Amygdala (tissue), 56 donors: ENCODE measurements around the gene OLFML1.

ENCODE experiments used
- DNase-seq, 56 donors: peaks; one replicate each; lab custom pipeline; 2025; lab: John Stamatoyannopoulos, UW

OLFML1 gene

DNA sequence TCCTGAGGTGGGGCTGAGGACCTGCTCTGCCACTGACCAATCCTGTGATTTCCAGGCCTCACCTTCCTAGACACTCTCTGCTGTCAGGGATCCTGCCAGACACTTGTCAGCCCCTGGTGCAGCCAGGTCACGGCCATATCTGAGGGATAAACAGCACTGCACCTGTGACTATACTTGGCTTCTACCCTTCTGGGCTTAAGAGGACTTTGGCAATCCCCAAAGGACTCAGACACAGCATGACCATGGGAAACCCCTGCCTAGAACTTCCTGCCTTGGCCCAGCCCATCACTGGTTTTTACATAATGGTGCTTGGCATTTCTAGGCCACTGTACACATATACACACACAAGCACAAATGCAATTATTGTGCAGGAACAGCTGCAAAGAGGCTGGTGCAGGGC, 11.6 kb upstream of the OLFML1 start:
- DNase-seq, result no peak

DNA sequence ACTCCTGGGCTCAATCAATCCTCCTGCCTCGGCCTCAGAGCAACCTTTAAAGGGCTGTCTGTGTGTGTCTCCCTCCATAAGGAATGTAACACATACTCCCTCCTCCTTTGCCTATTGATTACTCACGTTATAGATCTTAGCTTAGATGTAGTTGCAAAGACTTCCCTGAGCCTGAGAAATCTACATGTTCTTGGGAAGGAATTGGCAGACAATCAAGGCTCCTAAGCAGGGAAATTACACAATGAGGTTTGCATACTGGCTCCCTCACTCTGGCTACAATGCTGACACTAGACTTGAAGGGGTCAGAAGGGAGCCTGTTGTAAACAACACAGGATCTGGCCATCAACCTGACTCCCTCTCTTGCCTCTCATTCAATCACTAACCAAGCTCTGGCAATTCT, 5.2 kb upstream of the OLFML1 start:
- no peak for DNase-seq

DNA sequence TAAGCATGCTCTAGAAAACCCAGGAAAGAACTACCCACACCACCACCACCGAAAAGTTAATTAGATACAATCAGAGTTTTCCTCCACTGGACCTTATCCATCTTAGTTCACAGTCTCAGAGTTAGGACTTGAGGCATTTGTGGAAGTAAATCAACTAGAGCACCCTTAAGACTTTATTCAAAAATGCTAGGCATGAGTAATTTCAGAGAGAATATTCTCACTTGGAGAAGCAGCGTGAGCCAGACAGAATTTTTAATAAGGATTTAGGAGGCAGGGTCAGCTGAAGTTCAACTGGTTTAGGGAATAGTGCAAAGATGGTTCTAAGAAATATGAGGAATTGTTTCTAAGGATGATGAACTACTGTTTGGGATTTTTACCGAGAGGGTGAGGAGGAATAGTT, 1.2 kb upstream of the OLFML1 start:
- DNase-seq, result no peak

DNA sequence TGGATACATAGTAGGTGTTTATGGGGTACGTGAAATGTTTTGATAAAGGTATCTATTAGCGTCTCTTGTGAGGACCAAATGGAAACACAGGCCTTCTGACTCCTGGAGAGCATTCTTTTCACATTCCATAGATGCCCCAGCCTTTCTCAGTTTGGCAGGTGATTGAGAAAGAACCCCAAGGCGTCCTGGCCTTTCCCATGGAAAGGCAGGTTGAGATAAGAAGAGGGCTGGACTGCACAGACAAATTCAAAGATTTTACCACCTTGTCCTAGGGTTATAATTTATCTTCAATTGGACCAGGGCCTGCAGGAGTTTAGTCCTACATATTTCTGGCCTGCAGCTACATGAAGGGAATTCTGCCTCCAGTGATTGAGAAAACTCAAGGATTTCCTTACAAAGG, 661 bp upstream of the OLFML1 start:
- no peak for DNase-seq

DNA sequence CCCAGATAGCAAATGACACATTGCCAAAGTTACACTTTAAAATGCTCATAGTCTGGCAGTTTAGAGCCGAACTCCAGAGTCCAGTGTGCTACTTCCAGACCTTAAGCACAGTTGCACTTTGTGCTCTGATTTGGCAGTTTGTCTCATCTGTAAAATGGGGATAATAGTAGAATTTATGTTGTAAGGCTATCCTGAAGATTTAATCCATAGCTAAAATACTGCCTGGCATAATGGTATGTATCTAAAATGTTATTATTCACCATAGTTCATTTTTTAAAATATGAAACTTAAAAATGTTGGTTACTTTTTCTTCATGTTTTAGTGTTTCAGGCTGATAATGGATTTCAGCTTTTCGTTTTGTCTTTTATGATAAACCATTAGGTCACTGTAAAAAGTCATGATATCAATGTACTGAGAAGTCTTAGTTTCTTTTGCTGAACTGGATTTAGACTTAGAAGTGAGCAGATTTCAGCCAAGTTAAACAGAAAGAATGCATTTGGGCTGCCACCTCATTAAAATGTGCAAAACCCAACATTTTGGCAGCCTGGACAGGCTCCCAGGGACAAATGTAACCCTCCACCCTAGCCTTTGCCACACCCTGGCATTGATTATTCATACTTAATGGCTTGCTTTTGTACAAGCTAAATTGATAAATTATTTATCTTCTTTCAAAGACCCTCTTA, 933 bp downstream of the OLFML1 start:
- DNase-seq, result no peak

DNA sequence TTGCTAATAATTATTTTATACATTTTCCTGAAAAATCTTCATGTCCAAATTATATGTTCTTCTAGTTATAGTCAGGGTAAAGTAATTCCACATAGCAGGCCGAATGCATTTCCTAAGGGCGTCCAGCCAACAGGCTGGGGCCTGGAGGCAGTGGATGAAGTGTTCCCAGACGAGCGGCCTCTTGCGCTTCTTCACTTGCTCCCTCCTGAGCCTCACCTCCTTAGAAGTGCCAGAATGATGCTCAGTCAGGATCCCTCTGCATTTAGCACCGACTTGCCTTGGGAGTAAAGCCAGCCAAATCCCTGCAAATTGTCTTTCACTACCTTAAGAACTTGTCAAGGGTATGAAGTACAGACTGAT, 1.5 kb downstream of the OLFML1 start:
- no peak for DNase-seq

DNA sequence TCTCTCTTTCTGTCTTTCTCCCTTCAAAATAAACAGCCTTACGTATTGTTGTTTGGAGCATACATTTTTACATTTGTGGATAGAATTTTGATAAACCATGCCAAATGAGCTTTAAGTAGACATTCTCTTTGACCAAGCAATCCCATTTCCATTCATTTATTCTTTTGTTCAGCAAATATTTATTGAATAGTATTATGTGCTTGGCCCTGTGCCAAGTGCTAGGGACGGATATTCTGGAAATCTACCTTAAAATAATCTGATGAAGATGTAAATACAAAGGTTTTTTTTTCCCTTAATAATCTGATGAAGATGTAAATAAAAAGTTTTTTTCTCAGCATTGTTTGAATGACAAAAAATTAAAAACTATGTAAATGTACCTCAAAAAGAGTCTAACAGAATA, 2.1 kb downstream of the OLFML1 start:
- DNase-seq, result no peak

DNA sequence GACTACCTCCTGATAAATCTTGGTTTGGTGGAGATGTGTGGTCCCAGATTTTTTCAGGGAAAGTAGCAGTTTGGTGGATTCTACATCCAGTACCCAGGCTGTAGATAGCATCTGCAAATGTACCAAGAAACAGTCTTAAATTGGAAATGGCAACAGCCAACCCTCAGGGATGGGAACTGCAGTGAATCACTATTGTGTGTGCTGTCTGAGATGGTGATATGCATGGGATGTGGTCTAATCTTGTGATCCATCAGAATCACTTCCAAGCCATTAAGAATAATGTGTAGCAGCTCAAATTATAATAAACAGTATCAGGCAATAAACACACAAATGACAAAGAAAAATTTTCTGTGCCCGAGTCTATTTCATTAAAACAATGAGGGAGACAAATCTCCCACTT, 3.4 kb downstream of the OLFML1 start:
- DNase-seq, result no peak

DNA sequence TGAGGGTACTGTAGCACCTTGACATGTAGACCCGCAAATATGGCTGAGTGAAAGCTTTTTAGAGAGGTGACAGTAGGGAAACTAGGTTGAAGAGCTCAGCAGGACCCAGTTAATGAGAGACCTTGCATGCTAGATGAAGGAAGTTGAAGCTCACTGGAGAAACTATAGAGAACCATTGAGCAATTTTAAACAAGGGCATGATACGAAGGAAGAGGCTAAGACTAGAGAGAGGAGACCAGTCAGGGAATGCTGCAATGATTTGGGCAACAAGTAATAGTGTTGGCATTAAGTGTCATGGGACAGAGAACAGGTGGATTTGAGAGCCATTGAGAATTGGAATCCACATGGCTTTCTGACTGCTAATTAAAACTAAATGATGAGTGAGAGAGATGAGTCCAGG, 4.1 kb downstream of the OLFML1 start:
- no peak for DNase-seq

DNA sequence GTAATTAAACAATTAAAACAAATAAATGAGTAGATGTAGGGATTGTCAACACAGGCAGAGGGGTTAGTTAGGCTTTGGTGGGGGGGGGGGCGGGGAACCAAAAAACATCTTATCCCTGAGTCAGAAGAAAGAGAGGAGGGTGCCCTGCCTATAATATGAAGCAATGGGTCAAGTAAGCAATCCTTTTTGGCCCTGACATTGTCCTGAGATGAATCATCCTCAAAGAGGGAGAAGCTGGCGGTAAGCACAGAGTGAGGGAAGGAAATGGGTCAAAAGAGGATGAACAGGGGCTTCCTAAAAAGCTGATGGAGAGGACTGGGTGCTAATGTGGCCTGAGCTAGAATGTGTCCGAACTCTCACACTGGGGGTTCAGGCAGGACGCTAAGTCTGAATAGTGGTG, 4.7 kb downstream of the OLFML1 start:
- DNase-seq, result no peak

DNA sequence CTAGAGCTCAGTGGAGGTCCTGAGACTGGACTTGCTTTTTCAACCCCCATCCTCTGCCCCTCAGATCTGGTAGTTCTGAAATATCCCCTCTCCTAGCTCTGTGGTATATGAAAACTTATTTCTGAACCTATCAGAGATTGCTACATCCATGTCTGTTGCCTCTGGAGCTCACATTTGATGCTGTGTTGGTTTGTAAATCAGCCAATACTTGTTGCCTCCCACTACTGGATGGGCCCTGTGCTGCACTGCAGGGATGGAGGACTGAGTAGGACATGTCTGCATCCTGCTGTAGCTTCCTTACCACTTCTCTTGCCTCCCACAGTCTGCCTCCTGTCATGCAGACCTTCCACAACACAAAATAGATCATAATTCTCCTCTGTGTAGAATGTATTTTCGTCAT, 5.2 kb downstream of the OLFML1 start:
- peak in 2 of 56 donors; percentile 6 to 10 for DNase-seq

DNA sequence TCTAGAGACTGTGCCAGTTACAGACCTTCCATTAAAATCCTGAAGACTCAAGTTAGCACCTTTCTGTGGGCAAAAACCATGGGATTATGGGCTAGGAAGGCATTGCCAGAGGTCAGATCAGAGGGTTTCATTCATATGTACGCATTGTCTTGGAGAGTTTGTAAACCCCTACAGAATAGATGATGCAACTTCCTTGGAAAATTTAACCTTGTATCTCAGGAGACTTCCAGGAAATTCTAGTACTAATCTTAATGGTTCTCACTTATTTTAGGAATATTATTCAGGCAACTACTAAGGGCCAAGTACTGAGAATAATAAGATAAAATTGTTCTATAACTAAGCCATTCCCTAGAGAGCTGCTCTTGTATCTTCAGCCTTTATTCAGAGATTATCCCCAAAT, 6.9 kb downstream of the OLFML1 start:
- DNase-seq, result no peak

DNA sequence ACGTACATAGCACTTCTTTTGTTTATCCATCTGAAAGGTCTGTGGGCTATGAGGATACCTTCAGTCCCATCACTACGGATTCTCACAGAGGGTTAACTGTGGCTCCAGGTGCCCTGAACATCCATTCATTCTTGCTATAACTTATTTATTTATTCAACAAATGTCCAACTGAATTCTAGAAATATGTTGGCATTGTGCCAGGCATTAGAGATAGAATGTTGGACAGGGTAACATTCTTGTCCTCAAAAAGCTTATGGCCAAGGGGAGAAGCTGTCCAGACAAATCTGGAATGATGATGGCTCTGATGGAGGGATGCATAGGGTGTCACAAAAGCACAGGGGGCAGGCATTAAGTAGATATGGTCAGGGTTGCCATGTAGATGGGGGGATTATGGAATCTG, 8.4 kb downstream of the OLFML1 start:
- no peak for DNase-seq

DNA sequence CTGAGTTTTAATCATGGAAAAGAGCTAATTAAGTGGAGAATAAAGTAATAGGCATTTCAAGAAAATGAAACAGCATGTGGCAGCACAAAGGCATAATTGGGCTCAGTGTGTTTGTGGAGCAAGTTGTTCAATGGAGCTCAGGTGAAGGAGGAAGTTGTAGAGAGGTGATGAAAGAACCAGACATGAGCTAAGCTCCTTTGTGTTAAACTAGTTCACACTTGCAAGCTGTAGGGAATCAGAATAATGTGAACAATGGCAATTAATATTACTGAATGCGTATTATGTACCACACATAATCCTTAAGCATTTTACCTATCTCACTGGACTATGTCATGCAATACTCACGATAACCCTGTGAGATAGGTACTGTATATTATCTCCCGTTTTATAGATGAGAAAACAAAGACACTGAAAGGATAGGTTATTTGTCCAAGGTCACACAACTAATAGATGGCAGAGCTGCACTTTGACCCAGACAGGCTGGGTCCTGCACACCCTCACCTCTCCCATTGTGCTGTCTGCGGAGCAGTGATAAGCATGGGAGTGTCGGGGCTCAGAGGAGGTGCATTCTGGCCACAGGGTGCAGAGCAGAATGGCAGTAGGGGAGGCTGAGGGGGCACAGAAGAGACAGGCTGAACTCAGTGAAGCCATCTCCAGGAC, 8.9 kb downstream of the OLFML1 start:
- no peak for DNase-seq

DNA sequence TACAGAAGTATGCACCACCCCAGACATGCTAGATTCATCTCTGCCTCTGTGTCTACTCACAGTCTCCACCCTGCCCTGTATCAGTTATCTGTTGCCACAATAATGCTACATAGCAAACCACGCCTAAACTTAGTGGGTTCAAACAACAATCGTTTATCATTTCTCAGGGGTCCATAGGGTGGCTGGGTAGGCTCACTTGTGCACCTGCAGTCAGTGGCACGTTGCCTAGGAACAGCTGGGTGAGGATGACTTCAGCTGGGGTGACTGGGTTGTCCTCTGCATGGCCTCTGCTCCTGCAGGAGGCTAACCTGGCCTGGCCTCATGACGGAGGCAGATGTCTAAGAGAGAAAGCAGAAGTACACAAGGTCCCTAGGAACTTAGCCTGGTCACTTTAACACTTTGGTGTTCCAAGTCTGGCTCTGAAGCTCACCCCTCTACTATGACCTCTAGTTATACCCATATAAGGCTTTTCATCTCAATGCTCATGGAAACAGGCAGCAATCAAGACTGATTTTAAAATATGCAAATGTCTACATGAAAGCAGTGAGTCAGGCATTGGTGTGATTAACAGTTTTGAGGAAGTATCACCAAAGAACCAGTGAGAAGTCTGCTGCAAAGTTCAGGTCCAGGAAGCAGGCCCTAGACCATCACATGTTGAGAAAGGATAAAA, 10.7 kb downstream of the OLFML1 start:
- DNase-seq, result no peak

DNA sequence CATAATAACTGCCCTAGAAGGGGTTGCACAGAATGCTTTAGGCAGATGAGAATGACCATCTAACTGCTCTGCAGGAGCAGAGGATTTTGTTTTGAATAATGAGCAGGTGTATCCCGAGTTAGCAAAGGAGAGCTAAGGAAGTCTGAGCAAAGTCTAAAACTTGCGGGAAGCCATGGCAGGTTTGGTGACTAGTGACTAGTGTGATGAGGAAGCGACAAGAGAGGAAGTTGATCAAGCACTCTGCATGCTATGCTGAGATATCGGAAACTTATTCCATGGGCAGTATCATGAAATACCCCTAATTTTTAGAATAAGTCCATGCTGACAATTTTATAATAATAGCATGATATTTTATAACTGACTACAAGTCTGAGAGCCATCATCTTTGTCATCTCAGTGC, 12.9 kb downstream of the OLFML1 start:
- DNase-seq, result no peak

DNA sequence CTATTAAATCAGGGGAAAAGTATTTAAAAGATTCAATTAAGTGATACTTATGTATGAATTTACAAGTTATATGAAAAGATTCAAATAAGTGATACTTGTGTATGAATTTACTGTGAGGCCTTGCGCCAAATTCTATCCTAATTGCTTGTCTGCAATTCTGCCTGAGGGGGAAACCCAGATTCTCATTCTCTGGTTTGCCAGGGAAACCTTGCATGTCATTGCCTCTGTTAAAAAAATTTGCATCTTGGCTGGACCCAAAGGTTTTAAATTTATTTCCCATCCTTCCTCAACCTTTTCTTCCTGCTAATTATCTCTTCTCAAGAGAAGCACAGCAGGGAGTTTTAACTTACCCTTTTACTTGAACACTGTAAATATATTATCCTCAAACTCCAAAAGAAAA, 13.8 kb downstream of the OLFML1 start:
- no peak for DNase-seq

DNA sequence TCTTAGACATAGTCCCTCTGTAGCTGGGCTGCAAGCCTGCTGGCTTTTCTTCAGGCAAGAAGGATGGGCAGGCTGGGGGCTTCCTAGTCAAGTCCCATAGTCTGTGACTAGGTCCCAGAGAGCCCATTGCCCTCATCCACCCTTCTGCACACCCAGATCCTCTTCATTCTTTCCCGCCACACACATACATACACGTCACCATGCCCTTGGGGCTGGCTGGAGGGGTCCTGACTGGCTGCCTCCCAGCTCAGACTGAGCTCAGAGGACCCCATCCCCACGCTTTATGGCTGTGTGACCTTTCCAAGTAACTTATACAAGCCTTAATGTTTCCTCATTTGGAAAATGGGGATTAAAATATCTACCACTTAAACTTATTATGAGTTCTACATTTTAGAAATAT, 14.9 kb downstream of the OLFML1 start:
- DNase-seq, result no peak

DNA sequence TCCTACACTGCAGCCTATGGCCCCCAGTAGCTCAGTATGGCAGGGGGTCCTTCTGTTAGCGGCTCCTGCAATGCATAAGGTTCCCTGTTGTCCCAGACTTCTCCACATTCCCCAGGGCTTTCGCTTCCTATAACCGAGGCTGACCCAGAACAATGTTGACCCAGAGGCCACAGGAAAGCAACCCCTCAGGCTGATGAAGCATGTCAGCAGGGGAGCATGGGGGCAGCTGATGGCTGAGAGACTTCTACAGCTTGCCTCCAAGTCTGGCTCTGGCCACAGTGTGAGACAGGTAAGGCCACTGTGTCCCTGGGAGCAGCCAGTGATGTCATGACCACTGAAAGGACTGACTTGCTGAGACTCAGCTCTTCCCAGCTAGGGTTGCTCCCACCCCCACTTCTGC, 15.9 kb downstream of the OLFML1 start:
- no peak for DNase-seq

DNA sequence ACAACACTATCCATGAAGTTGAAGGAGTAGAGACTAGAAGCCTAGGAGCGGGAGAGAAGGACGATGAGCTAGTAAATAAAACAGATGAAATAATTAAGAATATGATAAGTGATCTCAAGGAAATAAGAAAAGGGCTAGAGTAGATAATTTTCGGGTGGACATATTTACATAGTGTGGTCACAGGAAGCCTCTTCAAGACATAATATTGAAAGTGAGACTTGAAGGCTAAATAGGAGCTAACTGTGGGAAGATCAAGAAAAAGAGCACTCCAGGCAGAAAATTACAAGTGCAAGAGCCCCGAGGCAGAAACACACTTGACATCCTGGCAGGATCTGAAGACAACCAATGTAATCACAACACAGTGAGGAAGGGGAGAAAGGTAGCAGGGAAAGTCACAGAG, 16.6 kb downstream of the OLFML1 start:
- no peak for DNase-seq

DNA sequence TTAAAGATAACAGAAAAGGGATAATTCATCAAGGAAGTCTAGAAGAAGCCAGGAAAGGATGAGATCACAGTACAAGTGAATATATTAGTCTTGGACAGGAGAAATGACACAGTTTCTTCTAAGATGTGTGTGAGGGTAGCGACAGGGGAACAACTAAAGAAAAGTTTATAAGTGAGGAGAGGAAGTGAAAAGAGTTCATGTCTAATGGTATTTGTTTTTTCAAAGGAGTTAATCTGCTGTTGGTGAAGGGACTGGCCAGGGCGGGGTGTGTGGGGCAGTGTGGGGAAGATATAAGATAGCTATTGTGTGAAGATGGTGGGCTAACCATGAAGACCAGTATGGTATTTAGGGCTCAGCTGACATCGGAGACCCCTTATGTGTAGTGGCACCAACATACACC, 20.9 kb downstream of the OLFML1 start:
- DNase-seq, result no peak

DNA sequence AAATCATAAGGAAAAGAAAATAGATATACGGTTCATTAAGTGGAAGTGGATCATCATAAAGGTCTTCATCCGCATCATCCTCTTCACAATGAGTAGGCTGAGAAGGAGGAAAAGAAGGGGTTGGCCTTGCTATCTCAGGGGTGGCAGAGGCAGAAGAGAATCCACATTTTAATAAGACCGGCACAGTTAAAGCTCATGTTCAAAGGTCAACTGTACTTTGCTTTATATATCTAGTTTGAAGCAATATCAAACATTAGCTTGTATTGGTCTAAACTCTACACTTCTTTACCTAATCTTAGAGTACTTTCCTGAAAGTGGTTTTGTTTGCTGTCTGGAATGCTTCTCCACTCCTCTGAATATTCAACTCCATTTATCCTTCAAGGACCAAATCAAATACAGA, 22.8 kb downstream of the OLFML1 start:
- no peak for DNase-seq
